ENCODE results near the gene COL4A4. TPM values are rescaled to one million over a fixed set of nuclear protein-coding genes. Genes with fewer than 3 reads are reported as not detected.

Gene COL4A4
- total and polyA plus RNA-seq, 2 of the 13 experiments (the other 11 are each of a cell fraction or from before 2014, with no cell fraction given): not detected

- no peak for TF ChIP-seq USF2 (IDR thresholded peaks at IDR 0.05; ENCODE audit: low read depth, low read length)
- no peak for TF ChIP-seq USF2 (CRISPR knock-in tag; IDR thresholded peaks at IDR 0.05; ENCODE audit: borderline replicate concordance)
- TF ChIP-seq ZNF512 (CRISPR knock-in tag; IDR thresholded peaks at IDR 0.05): no peak
- no peak for TF ChIP-seq U2AF2 (IDR thresholded peaks at IDR 0.05; ENCODE audit: low read depth, low read length)
- no peak for TF ChIP-seq RNF2 (conservative IDR thresholded peaks at IDR 0.05; ENCODE audit: low read depth)
These were observed 157.7 kb downstream of the COL4A4 start (continued) for GRCh38 chr2:227006189-227006897.

GRCh38 chr2:227004482-227004881 lies 159.5 kb downstream of the COL4A4 start:
- BruUV-seq (replicated peaks): no TSS peak
- Histone ChIP-seq H3K27ac (ENCODE audit: extremely low read length, insufficient read depth, low read length) (no peak overlapping the region), H3K27me3 (ENCODE audit: control insufficient read depth in 1 of 2, insufficient read depth in 2 of 2, low read length in 2 of 2) (peaks cover 0 to 11% of the 10 kb centered on the region in 2 experiments; a peak in 2 of 5 replicates), H3K79me2 (ENCODE audit: insufficient read depth, low read length) (no peaks in the 10 kb centered on the region), H3K9ac (ENCODE audit: insufficient read depth, low read depth, low read length) (no peak overlapping the region), H3K4me2 (ENCODE audit: low read depth, low read length) (no peak overlapping the region), H3K4me1 (ENCODE audit: insufficient read depth, low read length) (no peaks in the 10 kb centered on the region), H2AFZ (ENCODE audit: low read length) (no peak overlapping the region), H3K9me3 (ENCODE audit: low read length) (no peaks in the 10 kb centered on the region), H3K4me3 (replicated peaks in 1 of 3; ENCODE audit: insufficient read depth in 1 of 3, low read depth in 2 of 3, low read length in 3 of 3) (no peak overlapping the region), H4K20me1 (ENCODE audit: insufficient read depth, low read length) (no peaks in the 10 kb centered on the region), H3K36me3 (replicated peaks in 1 of 2; ENCODE audit: control insufficient read depth in 1 of 2, insufficient read depth in 2 of 2, low read length in 2 of 2) (no peaks in the 10 kb centered on the region)
- ATAC-seq (no peak), FAIRE-seq (no peak), DNase-seq (ENCODE audit: low spot score) (no peak)
- POLR2A ChIA-PET: no interaction called here
- in situ Hi-C loops (cut with HindIII; ENCODE audit: extremely low pct_ligation_motif_present, low pct_unique_long_range_greater_than_20kb) (no loop called here), intact Hi-C loops (cut with micrococcal nuclease; ENCODE audit: unreplicated experiment) (no loop called here)
- CTCF ChIA-PET (ENCODE audit: low intra/inter-chr PET ratio, low total read pairs): no interaction called here
- 52% methylated on average over 6 of the region's 6 CpGs for WGBS (ENCODE audit: low lambda C conversion rate)
- TF ChIP-seq TMF1 (CRISPR knock-in tag; IDR thresholded peaks at IDR 0.05; ENCODE audit: low read depth): no peak
- no peak for TF ChIP-seq TERF1 (CRISPR knock-in tag; IDR thresholded peaks at IDR 0.05)
- TF ChIP-seq ZNF136 (CRISPR knock-in tag; IDR thresholded peaks at IDR 0.05; ENCODE audit: low read depth): no peak
- TF ChIP-seq ZNF781 (CRISPR knock-in tag; IDR thresholded peaks at IDR 0.05; ENCODE audit: borderline replicate concordance, not compliant biosample characterization): no peak
- no peak for TF ChIP-seq SCMH1 (CRISPR knock-in tag; IDR thresholded peaks at IDR 0.05; ENCODE audit: borderline replicate concordance)
- TF ChIP-seq FUBP1 (CRISPR knock-in tag; IDR thresholded peaks at IDR 0.05; ENCODE audit: borderline replicate concordance): no peak
- TF ChIP-seq CBX2 (IDR thresholded peaks at IDR 0.05; ENCODE audit: low read depth, low read length): no peak
- no peak for TF ChIP-seq CBX2 (CRISPR knock-in tag; IDR thresholded peaks at IDR 0.05; ENCODE audit: low read depth)
- no peak for TF ChIP-seq DR1 (CRISPR knock-in tag; IDR thresholded peaks at IDR 0.05)
- TF ChIP-seq ZNF619 (CRISPR knock-in tag; IDR thresholded peaks at IDR 0.05): no peak

Data from HepG2 (cell line).